Subcutaneous preadipocyte (primary cell): ENCODE measurements around the gene ASB1. TPM values are rescaled to one million over a fixed set of nuclear protein-coding genes. Genes with fewer than 3 reads are reported as not detected.

Experiments
- small RNA-seq: library from RNA; depleted of rRNA; stranded (forward); fragments of <200 nt; gene quantifications from one replicate; pipeline ENCODE3, GENCODE V24; 2012
- total RNA-seq: library from RNA; depleted of rRNA; stranded (reverse); fragments of >200 nt; gene quantifications from 2 replicates; pipeline ENCODE4 v1.2.3, GENCODE V29; 2012

ASB1 gene, protein sequence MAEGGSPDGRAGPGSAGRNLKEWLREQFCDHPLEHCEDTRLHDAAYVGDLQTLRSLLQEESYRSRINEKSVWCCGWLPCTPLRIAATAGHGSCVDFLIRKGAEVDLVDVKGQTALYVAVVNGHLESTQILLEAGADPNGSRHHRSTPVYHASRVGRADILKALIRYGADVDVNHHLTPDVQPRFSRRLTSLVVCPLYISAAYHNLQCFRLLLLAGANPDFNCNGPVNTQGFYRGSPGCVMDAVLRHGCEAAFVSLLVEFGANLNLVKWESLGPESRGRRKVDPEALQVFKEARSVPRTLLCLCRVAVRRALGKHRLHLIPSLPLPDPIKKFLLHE
- total RNA-seq = 23.5 and 28.2 TPM in 2 replicates

DNA sequence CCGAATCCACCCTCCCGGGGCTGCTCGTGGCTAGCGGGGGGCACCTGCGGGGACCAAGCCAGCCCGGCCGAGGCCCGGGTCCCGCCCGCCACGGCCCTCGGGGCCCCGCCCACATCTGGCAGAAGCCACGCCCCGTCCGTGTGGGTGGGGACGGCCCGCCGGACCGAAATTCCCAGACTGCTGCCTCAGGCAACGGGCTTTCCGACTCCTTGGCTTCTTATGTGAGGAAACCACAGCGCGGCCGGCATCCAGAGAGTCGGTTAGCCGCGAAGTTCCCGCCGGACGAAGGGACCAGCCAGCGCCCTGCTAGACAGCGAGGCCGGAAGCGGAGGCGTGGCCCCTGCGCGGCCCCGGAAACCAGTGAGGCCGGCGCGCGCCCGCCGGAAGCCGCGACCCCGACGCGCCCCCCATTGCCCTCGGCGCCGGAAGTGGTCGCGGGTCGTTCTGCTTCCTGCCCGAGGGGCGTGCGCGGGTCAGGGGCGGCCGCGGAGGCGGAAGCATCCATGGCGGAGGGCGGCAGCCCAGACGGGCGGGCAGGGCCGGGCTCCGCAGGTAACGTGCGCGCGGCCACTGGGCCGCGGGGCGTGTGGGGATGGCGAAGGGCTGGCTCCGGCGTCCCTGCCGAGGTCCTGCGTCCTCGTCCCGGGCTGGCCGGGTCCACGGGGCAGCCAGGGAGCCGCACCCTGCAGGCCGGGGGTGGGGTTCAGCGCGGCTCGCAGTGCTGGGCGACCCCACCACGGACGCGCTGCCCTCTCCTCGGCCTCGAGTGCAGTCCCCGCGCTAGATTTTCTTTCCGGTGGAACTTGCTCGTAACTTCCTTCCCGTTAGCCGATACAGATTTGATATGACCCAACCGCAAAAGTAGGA is at the start of gene ASB1:
Gene ASB1, plus strand, starts transcription at position 360 of the 867 bp plus-strand sequence. Its CDS starts 144 bp downstream, at position 504.

Small RNAs within 50 kb of the gene (small RNA-seq; reads per million reads assigned to genes)
- not detected for gene RNU6-234P

Other genes with a start within 250 kb of the ASB1 start
- 22.4 and 29.9 TPM in 2 replicates for gene ILKAP, start 223.2 kb upstream of the ASB1 start, total RNA-seq
- gene HES6, start 186.9 kb upstream of the ASB1 start, total RNA-seq = 1.1 and 1.2 TPM in 2 replicates
- 3.3 and 3.9 TPM in 2 replicates for gene PER2, start 138.3 kb upstream of the ASB1 start, total RNA-seq
- 5.5 and 6.3 TPM in 2 replicates for gene TRAF3IP1, start 106.4 kb upstream of the ASB1 start, total RNA-seq